Measurements from ENCODE around the gene CACNA1A.

GRCh38 chr19:13553880-13554400, 47.7 kb upstream of the CACNA1A start:
- TF ChIP-seq CTCF (optimal IDR thresholded peaks at IDR 0.05 in 1 of 3, IDR thresholded peaks at IDR 0.05 in 1 of 3, conservative IDR thresholded peaks at IDR 0.05 in 1 of 3; ENCODE audit: extremely low read depth in 1 of 3, insufficient read depth in 2 of 3, low read length in 3 of 3) (no peak), EZH2 (IDR thresholded peaks at IDR 0.05; ENCODE audit: low read length) (no peak)

All from keratinocyte (primary cell).